ENCODE data around the gene RIPPLY2. TPM values are rescaled to one million over a fixed set of nuclear protein-coding genes. Genes with fewer than 3 reads are reported as not detected.

The RIPPLY2 gene
- total and polyA plus RNA-seq, 5 donors from 2014 or later: not detected

- DNase-seq: no peak
- Histone ChIP-seq H3K9me3 (ENCODE audit: control insufficient read depth in 2 of 2, low read length in 2 of 2) (no peaks in the 10 kb centered on the region), H3K27me3 (ENCODE audit: control insufficient read depth, insufficient read depth, low read length) (no peaks in the 10 kb centered on the region), H3K4me3 (ENCODE audit: low read depth, low read length) (no peak overlapping the region), H3K36me3 (ENCODE audit: control insufficient read depth, insufficient read depth, low read length) (no peaks in the 10 kb centered on the region), H3K4me1 (ENCODE audit: control insufficient read depth, insufficient read depth, low read length, poor library complexity, severe bottlenecking) (no peaks in the 10 kb centered on the region), H3K27ac (ENCODE audit: insufficient read depth, low read length, poor library complexity, severe bottlenecking) (no peak overlapping the region)
- peaks cover 8% of the 10 kb centered on the region for H3K27me3 Mint-ChIP-seq
- H3K36me3 Mint-ChIP-seq: no peaks in the 10 kb centered on the region
- no peak for ATAC-seq (ENCODE audit: low read depth in 2 of 2)
- H3K4me1 Mint-ChIP-seq: no peaks in the 10 kb centered on the region
- peaks cover 0 to 4% (median 0%) of the 10 kb centered on the region in 7 donors for H3K9me3 Mint-ChIP-seq
- H3K27ac Mint-ChIP-seq: no peak overlapping the region
- no peak overlapping the region for H3K4me3 Mint-ChIP-seq
These were observed 30.5 kb upstream of the RIPPLY2 start for GRCh38 chr6:83822629-83823169.

GRCh38 chr6:83824388-83824801 lies 28.8 kb upstream of the RIPPLY2 start:
- no peak for ATAC-seq (ENCODE audit: low read depth in 2 of 2)
- H3K4me3 Mint-ChIP-seq: no peak overlapping the region

GRCh38 chr6:83824831-83825230 lies 28.3 kb upstream of the RIPPLY2 start:
- Mint-ChIP-seq H3K36me3 (no peaks in the 10 kb centered on the region), H3K27ac (no peak overlapping the region), H3K27me3 (peaks cover 10% of the 10 kb centered on the region), H3K4me1 (no peaks in the 10 kb centered on the region), H3K9me3 (peaks cover 0 to 2% (median 0%) of the 10 kb centered on the region in 7 donors), H3K4me3 (no peak overlapping the region)
- H3K4me3 ChIP-seq (ENCODE audit: low read depth, low read length): no peak overlapping the region
- H3K27ac ChIP-seq (ENCODE audit: insufficient read depth, low read length, poor library complexity, severe bottlenecking): no peak overlapping the region
- DNase-seq (no peak), ATAC-seq (ENCODE audit: low read depth in 2 of 2) (no peak)
- H3K27me3 ChIP-seq (ENCODE audit: control insufficient read depth, insufficient read depth, low read length): no peaks in the 10 kb centered on the region
- H3K36me3 ChIP-seq (ENCODE audit: control insufficient read depth, insufficient read depth, low read length): no peaks in the 10 kb centered on the region
- no peaks in the 10 kb centered on the region for H3K9me3 ChIP-seq (ENCODE audit: control insufficient read depth in 2 of 2, low read length in 2 of 2)
- H3K4me1 ChIP-seq (ENCODE audit: control insufficient read depth, insufficient read depth, low read length, poor library complexity, severe bottlenecking): no peaks in the 10 kb centered on the region

More at GRCh38 chr6:83824388-83824801, 28.8 kb upstream of the RIPPLY2 start:
- H3K27me3 ChIP-seq (ENCODE audit: control insufficient read depth, insufficient read depth, low read length): no peaks in the 10 kb centered on the region
- Mint-ChIP-seq H3K27me3 (peaks cover 8% of the 10 kb centered on the region), H3K27ac (no peak overlapping the region), H3K4me1 (no peaks in the 10 kb centered on the region), H3K36me3 (no peaks in the 10 kb centered on the region), H3K9me3 (peaks cover 0 to 2% (median 0%) of the 10 kb centered on the region in 7 donors)
- no peak for DNase-seq
- H3K4me1 ChIP-seq (ENCODE audit: control insufficient read depth, insufficient read depth, low read length, poor library complexity, severe bottlenecking): no peaks in the 10 kb centered on the region
- H3K36me3 ChIP-seq (ENCODE audit: control insufficient read depth, insufficient read depth, low read length): no peaks in the 10 kb centered on the region
- no peak overlapping the region for H3K4me3 ChIP-seq (ENCODE audit: low read depth, low read length)
- H3K27ac ChIP-seq (ENCODE audit: insufficient read depth, low read length, poor library complexity, severe bottlenecking): no peak overlapping the region
- H3K9me3 ChIP-seq (ENCODE audit: control insufficient read depth in 2 of 2, low read length in 2 of 2): no peaks in the 10 kb centered on the region

DNA sequence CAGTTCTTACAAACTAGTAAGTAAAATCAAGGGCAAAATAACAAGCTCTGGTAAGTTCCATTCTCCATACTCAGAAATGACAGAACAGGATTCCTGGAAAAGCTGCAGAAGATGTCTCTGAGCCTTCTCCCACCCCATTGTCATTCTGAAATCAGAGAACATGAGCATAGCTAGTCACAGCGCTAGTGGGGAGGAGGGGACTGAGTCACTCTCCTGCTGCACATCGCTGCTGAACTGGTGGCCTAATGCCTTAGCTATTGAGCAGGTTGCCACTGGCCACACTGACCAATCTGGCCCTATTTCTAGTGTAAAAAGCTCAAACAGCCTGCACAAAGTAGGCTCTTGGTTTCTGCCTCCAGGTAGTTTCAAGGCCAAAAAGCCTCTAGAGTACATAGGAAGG lies 26.1 kb upstream of the RIPPLY2 start:
- no peak overlapping the region for H3K4me3 ChIP-seq (ENCODE audit: low read depth, low read length)
- H3K27ac ChIP-seq (ENCODE audit: insufficient read depth, low read length, poor library complexity, severe bottlenecking): no peak overlapping the region
- Mint-ChIP-seq H3K27ac (no peak overlapping the region), H3K36me3 (no peaks in the 10 kb centered on the region), H3K4me3 (no peak overlapping the region), H3K4me1 (no peaks in the 10 kb centered on the region), H3K27me3 (peaks cover 17% of the 10 kb centered on the region), H3K9me3 (peaks cover 0 to 4% (median 0%) of the 10 kb centered on the region in 7 donors)
- DNase-seq (no peak), ATAC-seq (ENCODE audit: low read depth in 2 of 2) (no peak)
- H3K4me1 ChIP-seq (ENCODE audit: control insufficient read depth, insufficient read depth, low read length, poor library complexity, severe bottlenecking): no peaks in the 10 kb centered on the region
- no peaks in the 10 kb centered on the region for H3K9me3 ChIP-seq (ENCODE audit: control insufficient read depth in 2 of 2, low read length in 2 of 2)
- no peaks in the 10 kb centered on the region for H3K36me3 ChIP-seq (ENCODE audit: control insufficient read depth, insufficient read depth, low read length)
- no peaks in the 10 kb centered on the region for H3K27me3 ChIP-seq (ENCODE audit: control insufficient read depth, insufficient read depth, low read length)

DNA sequence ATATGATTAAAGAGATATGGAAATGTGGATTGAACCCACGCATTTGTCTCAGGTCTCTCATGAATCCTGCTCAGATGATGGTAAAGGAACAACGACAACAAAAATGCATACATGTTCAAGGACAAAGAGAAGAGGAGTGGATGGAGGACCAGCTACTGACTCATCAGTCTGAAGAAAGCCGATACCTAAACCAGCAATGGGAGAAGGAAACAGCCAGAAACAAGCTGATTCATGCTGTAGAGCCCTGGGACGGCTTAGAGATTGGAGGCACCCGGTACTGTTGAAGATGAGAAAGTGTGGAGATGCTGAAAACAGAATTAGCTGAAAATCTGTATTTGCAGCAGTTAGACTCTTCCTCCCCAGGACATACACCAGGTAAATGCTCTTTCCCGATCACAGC lies 14.4 kb upstream of the RIPPLY2 start:
- Mint-ChIP-seq H3K27me3 (peaks cover 6% of the 10 kb centered on the region), H3K4me1 (no peaks in the 10 kb centered on the region), H3K27ac (no peak overlapping the region), H3K36me3 (no peaks in the 10 kb centered on the region), H3K9me3 (peaks cover 0 to 17% (median 7%) of the 10 kb centered on the region in 7 donors), H3K4me3 (no peak overlapping the region)
- ATAC-seq (ENCODE audit: low read depth in 2 of 2): no peak
- H3K27me3 ChIP-seq (ENCODE audit: control insufficient read depth, insufficient read depth, low read length): no peaks in the 10 kb centered on the region
- no peak overlapping the region for H3K27ac ChIP-seq (ENCODE audit: insufficient read depth, low read length, poor library complexity, severe bottlenecking)
- no peak for DNase-seq
- no peaks in the 10 kb centered on the region for H3K4me1 ChIP-seq (ENCODE audit: control insufficient read depth, insufficient read depth, low read length, poor library complexity, severe bottlenecking)
- no peak overlapping the region for H3K4me3 ChIP-seq (ENCODE audit: low read depth, low read length)
- H3K9me3 ChIP-seq (ENCODE audit: control insufficient read depth in 2 of 2, low read length in 2 of 2): no peaks in the 10 kb centered on the region
- H3K36me3 ChIP-seq (ENCODE audit: control insufficient read depth, insufficient read depth, low read length): no peaks in the 10 kb centered on the region

GRCh38 chr6:83844170-83844569 lies 9.0 kb upstream of the RIPPLY2 start:
- Mint-ChIP-seq H3K27me3 (peaks cover 8% of the 10 kb centered on the region), H3K9me3 (peaks cover 0 to 12% (median 5%) of the 10 kb centered on the region in 7 donors), H3K27ac (no peak overlapping the region), H3K4me1 (no peaks in the 10 kb centered on the region), H3K4me3 (no peak overlapping the region), H3K36me3 (no peaks in the 10 kb centered on the region)
- H3K27me3 ChIP-seq (ENCODE audit: control insufficient read depth, insufficient read depth, low read length): peaks cover 3% of the 10 kb centered on the region
- no peaks in the 10 kb centered on the region for H3K4me1 ChIP-seq (ENCODE audit: control insufficient read depth, insufficient read depth, low read length, poor library complexity, severe bottlenecking)
- DNase-seq (no peak), ATAC-seq (ENCODE audit: low read depth in 2 of 2) (no peak)
- H3K27ac ChIP-seq (ENCODE audit: insufficient read depth, low read length, poor library complexity, severe bottlenecking): no peak overlapping the region
- no peaks in the 10 kb centered on the region for H3K36me3 ChIP-seq (ENCODE audit: control insufficient read depth, insufficient read depth, low read length)
- H3K9me3 ChIP-seq (ENCODE audit: control insufficient read depth in 2 of 2, low read length in 2 of 2): no peaks in the 10 kb centered on the region
- no peak overlapping the region for H3K4me3 ChIP-seq (ENCODE audit: low read depth, low read length)

- DNase-seq (no peak), ATAC-seq (ENCODE audit: low read depth in 2 of 2) (no peak)
- no peaks in the 10 kb centered on the region for H3K36me3 Mint-ChIP-seq
- Histone ChIP-seq H3K36me3 (ENCODE audit: control insufficient read depth, insufficient read depth, low read length) (no peaks in the 10 kb centered on the region), H3K4me3 (ENCODE audit: low read depth, low read length) (no peak overlapping the region), H3K27me3 (ENCODE audit: control insufficient read depth, insufficient read depth, low read length) (peaks cover 6% of the 10 kb centered on the region), H3K27ac (ENCODE audit: insufficient read depth, low read length, poor library complexity, severe bottlenecking) (no peak overlapping the region), H3K9me3 (ENCODE audit: control insufficient read depth in 2 of 2, low read length in 2 of 2) (no peaks in the 10 kb centered on the region), H3K4me1 (ENCODE audit: control insufficient read depth, insufficient read depth, low read length, poor library complexity, severe bottlenecking) (no peaks in the 10 kb centered on the region)
- H3K27me3 Mint-ChIP-seq: peaks cover 26% of the 10 kb centered on the region
- no peak overlapping the region for H3K27ac Mint-ChIP-seq
- H3K4me3 Mint-ChIP-seq: no peak overlapping the region
- peaks cover 0 to 3% (median 0%) of the 10 kb centered on the region in 7 donors for H3K9me3 Mint-ChIP-seq
- H3K4me1 Mint-ChIP-seq: no peaks in the 10 kb centered on the region
These were observed 6.9 kb upstream of the RIPPLY2 start for GRCh38 chr6:83846291-83846690.

DNA sequence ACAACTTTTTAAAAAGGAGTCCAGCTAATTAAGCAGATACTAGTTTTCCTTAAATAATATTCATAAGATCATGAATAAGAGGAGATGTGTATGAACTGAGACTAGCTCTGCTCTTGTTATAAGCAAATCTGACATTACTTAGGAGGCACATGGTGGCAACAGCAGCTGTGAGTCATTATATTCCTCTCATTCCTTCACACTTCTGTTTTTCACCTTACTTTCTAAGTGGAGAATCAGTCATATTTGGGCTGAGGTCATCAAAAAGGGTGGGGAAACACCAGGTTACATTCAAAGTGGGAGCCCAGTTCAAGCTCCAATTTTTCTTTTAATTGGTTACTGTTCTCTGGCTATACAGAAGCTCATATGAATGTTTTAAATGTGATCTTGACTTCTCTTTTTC lies 6.0 kb upstream of the RIPPLY2 start:
- Histone ChIP-seq H3K27ac (ENCODE audit: insufficient read depth, low read length, poor library complexity, severe bottlenecking) (no peak overlapping the region), H3K4me3 (ENCODE audit: low read depth, low read length) (no peak overlapping the region), H3K9me3 (ENCODE audit: control insufficient read depth in 2 of 2, low read length in 2 of 2) (no peaks in the 10 kb centered on the region), H3K4me1 (ENCODE audit: control insufficient read depth, insufficient read depth, low read length, poor library complexity, severe bottlenecking) (no peaks in the 10 kb centered on the region), H3K36me3 (ENCODE audit: control insufficient read depth, insufficient read depth, low read length) (no peaks in the 10 kb centered on the region), H3K27me3 (ENCODE audit: control insufficient read depth, insufficient read depth, low read length) (peaks cover 12% of the 10 kb centered on the region)
- peaks cover 26% of the 10 kb centered on the region for H3K27me3 Mint-ChIP-seq
- DNase-seq (no peak), ATAC-seq (ENCODE audit: low read depth in 2 of 2) (no peak)
- H3K4me3 Mint-ChIP-seq: no peak overlapping the region
- no peaks in the 10 kb centered on the region for H3K9me3 Mint-ChIP-seq
- H3K4me1 Mint-ChIP-seq: no peaks in the 10 kb centered on the region
- H3K36me3 Mint-ChIP-seq: no peaks in the 10 kb centered on the region
- no peak overlapping the region for H3K27ac Mint-ChIP-seq

All from CD4-positive, CD25-positive, alpha-beta regulatory T cell (primary cell).